Activated naive CD4-positive, alpha-beta T cell treated with anti-CD3 and anti-CD28 coated beads, Interleukin-2, amount 50 U/mL, for 72 hours (primary cell): ENCODE results near the gene KLC1. TPM values are rescaled to one million over a fixed set of nuclear protein-coding genes. Genes with fewer than 3 reads are reported as not detected.
"Not testable (repeated sequence)": the region's sequence is repeated elsewhere in the genome, so short reads cannot be mapped to it uniquely, and the experiment has no call there.

Source experiments
- ATAC-seq, 2 donors: fragments of 150-1000 bp; cut with Tn5 transposase; 2 replicates each; pipeline ENCODE4 v1.10.0; 2021; ENCODE audit warnings: mild to moderate bottlenecking in 2 of 2, moderate library complexity in 2 of 2
- DNase-seq, 2 donors: peaks; one replicate each; pipeline ENCODE4 v3.0.0; 2021 to 2022; ENCODE audit warnings: low spot score in 2 of 2
- H3K27ac Mint-ChIP-seq, 2 donors: one replicate each; pipeline ENCODE4 v1.8.0; 2022; ENCODE audit warnings: mild to moderate bottlenecking in 2 of 2, mixed read lengths in 2 of 2
- H3K36me3 Mint-ChIP-seq, 2 donors: one replicate each; pipeline ENCODE4 v1.8.0; 2022; ENCODE audit warnings: mixed read lengths in 2 of 2
- H3K9me3 Mint-ChIP-seq, 2 donors: one replicate each; pipeline ENCODE4 v1.8.0; 2022; ENCODE audit warnings: mixed read lengths in 2 of 2
- total RNA-seq, 2 donors: library from RNA; stranded (reverse); gene quantifications; one replicate each; pipeline ENCODE4 v1.2.3, GENCODE V29; 2022

Gene KLC1
- total RNA-seq, 2 donors from 2014 or later = 114 to 137 TPM

GRCh38 chr14:103671911-103672310 lies 42.9 kb downstream of the KLC1 start:
- Mint-ChIP-seq H3K9me3 (no peaks in the 10 kb centered on the region), H3K27ac (peak overlapping the region in 1 of 2 donors; percentile 19), H3K36me3 (peaks cover 0 to 21% of the 10 kb centered on the region in 2 donors)
- no peak for ATAC-seq
- no peak for DNase-seq

GRCh38 chr14:103675957-103676356 lies 46.9 kb downstream of the KLC1 start:
- no peak for DNase-seq
- H3K36me3 Mint-ChIP-seq = peaks cover 0 to 14% of the 10 kb centered on the region in 2 donors
- H3K27ac Mint-ChIP-seq = no peak overlapping the region
- ATAC-seq = no peak
- no peaks in the 10 kb centered on the region for H3K9me3 Mint-ChIP-seq

- Mint-ChIP-seq H3K36me3 (peaks cover 0 to 6% of the 10 kb centered on the region in 2 donors), H3K9me3 (no peaks in the 10 kb centered on the region), H3K27ac (peak overlapping the region in 1 of 2 donors; percentile 50)
- DNase-seq = no peak
- ATAC-seq = no peak
Measured at GRCh38 chr14:103676881-103677675, 48.1 kb downstream of the KLC1 start.

GRCh38 chr14:103679351-103679750 lies 50.3 kb downstream of the KLC1 start:
- peaks cover 0 to 6% of the 10 kb centered on the region in 2 donors for H3K36me3 Mint-ChIP-seq
- H3K9me3 Mint-ChIP-seq = no peaks in the 10 kb centered on the region
- peak overlapping the region; percentile 32 to 66 for H3K27ac Mint-ChIP-seq
- peak in 1 of 2 donors; percentile 41 for DNase-seq
- peak; percentile 82 to 87 for ATAC-seq

GRCh38 chr14:103680491-103681231 lies 51.6 kb downstream of the KLC1 start:
- Mint-ChIP-seq H3K36me3 (peaks cover 0 to 6% of the 10 kb centered on the region in 2 donors), H3K27ac (peak overlapping the region; percentile 12 to 44)
- no peak for ATAC-seq

GRCh38 chr14:103683139-103683538 lies 54.1 kb downstream of the KLC1 start:
- Mint-ChIP-seq H3K36me3 (peaks cover 0 to 6% of the 10 kb centered on the region in 2 donors), H3K9me3 (no peaks in the 10 kb centered on the region), H3K27ac (peak overlapping the region in 1 of 2 donors; percentile 77)
- DNase-seq (no peak), ATAC-seq (no peak)

More at GRCh38 chr14:103680491-103681231, 51.6 kb downstream of the KLC1 start:
- DNase-seq = no peak
- H3K9me3 Mint-ChIP-seq = no peaks in the 10 kb centered on the region

GRCh38 chr14:103684471-103684870 lies 55.5 kb downstream of the KLC1 start:
- Mint-ChIP-seq H3K36me3 (peaks cover 0 to 6% of the 10 kb centered on the region in 2 donors), H3K27ac (peak overlapping the region; percentile 9 to 66), H3K9me3 (no peaks in the 10 kb centered on the region)
- ATAC-seq (no peak), DNase-seq (no peak)

- DNase-seq = no peak
- H3K27ac Mint-ChIP-seq = peak overlapping the region in 1 of 2 donors; percentile 9
- ATAC-seq = no peak
- H3K9me3 Mint-ChIP-seq = no peaks in the 10 kb centered on the region
- H3K36me3 Mint-ChIP-seq = peaks cover 0 to 6% of the 10 kb centered on the region in 2 donors
Measured at GRCh38 chr14:103684871-103685270, 55.9 kb downstream of the KLC1 start.

- no peak for DNase-seq
- H3K9me3 Mint-ChIP-seq = no peaks in the 10 kb centered on the region
- H3K27ac Mint-ChIP-seq = peak overlapping the region in 1 of 2 donors; percentile 78
- peaks cover 0 to 6% of the 10 kb centered on the region in 2 donors for H3K36me3 Mint-ChIP-seq
- no peak for ATAC-seq
Measured at GRCh38 chr14:103685276-103686211, 56.5 kb downstream of the KLC1 start.

- H3K36me3 Mint-ChIP-seq = peaks cover 0 to 6% of the 10 kb centered on the region in 2 donors
- ATAC-seq (no peak), DNase-seq (no peak)
- no peak overlapping the region for H3K27ac Mint-ChIP-seq
- no peaks in the 10 kb centered on the region for H3K9me3 Mint-ChIP-seq
Measured at GRCh38 chr14:103686831-103687485, 57.9 kb downstream of the KLC1 start.

GRCh38 chr14:103687712-103688111 lies 58.7 kb downstream of the KLC1 start:
- no peaks in the 10 kb centered on the region for H3K9me3 Mint-ChIP-seq
- ATAC-seq (no peak), DNase-seq (no peak)
- peaks cover 0 to 6% of the 10 kb centered on the region in 2 donors for H3K36me3 Mint-ChIP-seq
- no peak overlapping the region for H3K27ac Mint-ChIP-seq

GRCh38 chr14:103688441-103688840 lies 59.4 kb downstream of the KLC1 start:
- DNase-seq = no peak
- no peak overlapping the region for H3K27ac Mint-ChIP-seq
- peaks cover 0 to 6% of the 10 kb centered on the region in 2 donors for H3K36me3 Mint-ChIP-seq
- ATAC-seq = no peak
- no peaks in the 10 kb centered on the region for H3K9me3 Mint-ChIP-seq

GRCh38 chr14:103688906-103689902 lies 60.2 kb downstream of the KLC1 start:
- DNase-seq = no peak
- Mint-ChIP-seq H3K27ac (peak overlapping the region in 1 of 2 donors; percentile 0), H3K9me3 (no peaks in the 10 kb centered on the region), H3K36me3 (peaks cover 0 to 6% of the 10 kb centered on the region in 2 donors)
- no peak for ATAC-seq

- ATAC-seq = no peak
- Mint-ChIP-seq H3K9me3 (no peaks in the 10 kb centered on the region), H3K27ac (no peak overlapping the region), H3K36me3 (peaks cover 0 to 6% of the 10 kb centered on the region in 2 donors)
- no peak for DNase-seq
Measured at GRCh38 chr14:103690332-103690731, 61.3 kb downstream of the KLC1 start.

GRCh38 chr14:103691655-103692054 lies 62.6 kb downstream of the KLC1 start:
- H3K36me3 Mint-ChIP-seq, DNase-seq: not testable (repeated sequence)

More at GRCh38 chr14:103691655-103692054, 62.6 kb downstream of the KLC1 start:
- not testable (repeated sequence) for ATAC-seq, H3K27ac Mint-ChIP-seq, H3K9me3 Mint-ChIP-seq
